Subcutaneous adipose tissue (tissue), 4 donors: ENCODE data around the gene ST6GAL1. TPM values are rescaled to one million over a fixed set of nuclear protein-coding genes. Genes with fewer than 3 reads are reported as not detected.

Source experiments
- CTCF ChIP-seq: fragments of 450-650 bp; IDR thresholded peaks from one replicate; pipeline ENCODE4 v1.5.1; 2016; ENCODE audit warnings: low read depth, mild to moderate bottlenecking, control low read depth, antibody characterized with exemption, moderate library complexity
- total RNA-seq, 4 donors: library from RNA; depleted of rRNA; stranded (reverse); fragments of >200 nt; gene quantifications; one replicate each; pipeline ENCODE4 v1.1.0, GENCODE V29; 2016

Gene ST6GAL1
- total RNA-seq, 4 donors from 2014 or later, result 31.4 to 80.1 (median 43.8) TPM

GRCh38 chr3:187068787-187069186 is 138.5 kb downstream of the ST6GAL1 start:
- no peak for TF ChIP-seq CTCF

- no peak for TF ChIP-seq CTCF
These were observed 139.7 kb downstream of the ST6GAL1 start for GRCh38 chr3:187069857-187070516.

- no peak for TF ChIP-seq CTCF
These were observed 141.8 kb downstream of the ST6GAL1 start for GRCh38 chr3:187072102-187072501.

- TF ChIP-seq CTCF, result no peak
These were observed 142.2 kb downstream of the ST6GAL1 start for GRCh38 chr3:187072511-187072910.

DNA sequence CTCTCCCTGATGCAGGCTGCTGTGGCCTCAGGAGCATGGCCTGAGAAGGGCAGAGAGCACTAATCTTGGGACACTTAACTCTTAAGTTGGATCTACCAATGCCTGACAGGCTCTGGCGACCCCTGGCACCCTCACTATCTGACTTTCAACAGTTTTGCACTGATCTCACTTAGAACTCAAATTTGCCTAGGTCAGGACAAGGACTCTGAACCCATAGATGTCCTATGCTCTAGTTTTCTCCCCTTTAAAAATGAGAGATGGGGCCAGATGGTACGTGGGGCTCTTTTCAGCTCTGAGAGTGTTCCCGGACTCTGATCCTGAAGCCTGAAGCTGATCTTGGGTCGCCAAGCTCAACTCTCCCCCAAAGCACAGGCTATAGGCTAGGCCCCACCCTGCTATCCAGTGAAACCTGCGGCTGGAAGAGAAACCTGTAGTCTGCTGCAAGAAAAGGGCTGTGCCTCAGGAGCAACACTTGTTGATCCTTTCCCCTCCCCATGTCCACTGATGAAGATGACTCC is 143.3 kb downstream of the ST6GAL1 start:
- TF ChIP-seq CTCF, result no peak

DNA sequence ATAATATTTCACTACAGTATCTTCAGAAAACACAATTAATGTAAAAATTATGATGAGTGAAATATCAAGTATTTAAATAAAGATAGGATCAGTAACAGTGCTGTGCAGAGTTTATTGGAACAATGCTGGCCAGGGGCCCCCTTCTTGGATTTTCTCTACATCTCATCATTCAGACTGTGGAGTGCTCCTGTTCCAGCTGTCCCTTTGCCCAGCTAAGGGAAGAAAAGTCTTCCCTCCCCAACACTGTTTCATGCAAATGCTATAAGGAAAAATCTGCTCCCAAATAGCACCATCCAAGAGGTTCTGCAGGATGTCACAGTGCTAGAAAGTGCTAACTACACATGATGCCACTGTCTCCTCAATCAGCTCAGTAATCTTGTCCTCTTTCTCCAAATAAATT is 144.5 kb downstream of the ST6GAL1 start:
- no peak for TF ChIP-seq CTCF

GRCh38 chr3:187076297-187076696 is 146.0 kb downstream of the ST6GAL1 start:
- TF ChIP-seq CTCF, result no peak
